Fibroblast of lung (primary cell): ENCODE data around the gene GYG1.

ENCODE experiments used
- CTCF ChIP-seq, 2 donors: IDR thresholded peaks in 1 of 2; conservative IDR thresholded peaks in 1 of 2; 1 replicate in 1 of 2; 2 replicates in 1 of 2; pipeline ENCODE4 v1.5.1; 2011 to 2012; ENCODE audit warnings: low read length in 2 of 2, control low read depth in 1 of 2, inconsistent platforms in 1 of 2, low read depth in 1 of 2, mild to moderate bottlenecking in 1 of 2
- EZH2 ChIP-seq: IDR thresholded peaks from 2 replicates; pipeline ENCODE4 v1.5.1; 2012; ENCODE audit warnings: low read length, control low read depth, mild to moderate bottlenecking; ENCODE audit errors: missing control alignments

DNA sequence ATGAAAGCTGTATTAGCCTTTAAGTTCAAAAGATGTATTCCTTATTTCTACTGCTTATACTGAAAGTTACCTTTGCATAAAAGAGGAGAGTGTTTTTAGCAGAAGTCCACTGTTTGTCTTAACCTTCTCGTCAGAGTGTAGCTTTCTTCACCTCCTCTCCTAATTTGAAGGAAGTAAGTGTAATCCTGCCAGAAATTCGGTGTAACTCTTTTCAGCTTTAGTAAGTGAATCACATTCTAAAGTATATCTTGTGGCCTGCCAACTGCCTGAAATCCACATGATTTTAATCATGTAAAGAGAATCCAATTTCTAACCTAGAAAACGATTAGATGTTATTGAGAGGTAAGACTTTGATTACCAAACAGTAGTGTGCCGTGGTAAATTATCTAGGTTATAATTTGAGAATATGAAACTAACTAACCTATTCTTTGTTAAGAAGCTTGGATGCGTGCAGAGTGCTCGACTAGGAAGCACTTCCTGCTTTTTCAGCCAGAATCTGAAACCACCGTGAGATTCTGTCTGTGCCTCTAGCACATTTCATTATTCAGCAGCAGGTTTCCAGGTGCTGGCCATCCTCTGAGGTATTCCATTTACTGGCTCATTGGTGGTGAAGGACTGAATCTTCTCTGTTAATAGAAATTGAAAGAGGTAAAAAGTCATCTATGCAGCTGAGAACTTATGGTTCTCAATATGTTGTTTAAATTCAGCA, 7.5 kb downstream of the GYG1 start:
- TF ChIP-seq CTCF (conservative IDR thresholded peaks at IDR 0.05 in 1 of 2, IDR thresholded peaks at IDR 0.05 in 1 of 2; ENCODE audit: low read depth in 1 of 2, low read length in 2 of 2) (no peak), EZH2 (no peak)
